CD4-positive, alpha-beta T cell (primary cell): Measurements from ENCODE around the gene TRAPPC3. TPM values are rescaled to one million over a fixed set of nuclear protein-coding genes. Genes with fewer than 3 reads are reported as not detected.

ENCODE experiments used
- ATAC-seq: fragments of 200-7000 bp; cut with Tn5 transposase; one replicate; pipeline ENCODE4 v1.10.0; 2022; ENCODE audit warnings: mild to moderate bottlenecking; ENCODE audit not compliant: poor library complexity
- CTCF ChIA-PET: fragments of 350-600 bp; sonication (Branson Sonifier 250); formaldehyde crosslinking; loops from one replicate; lab custom pipeline; 2021; ENCODE audit warnings: antibody characterized with exemption, inconsistent platforms; lab: Charles Lee
- POLR2A ChIA-PET: fragments of 350-600 bp; sonication (Branson Sonifier 250); formaldehyde crosslinking; loops from one replicate; lab custom pipeline; 2021; ENCODE audit warnings: antibody characterized with exemption, inconsistent platforms; lab: Charles Lee
- DNase-seq, 14 experiments: peaks; one replicate each; pipeline ENCODE4 v3.0.0-alpha.2; 2013 to 2020; ENCODE audit warnings: mixed read lengths in 2 of 14
- H3K27ac ChIP-seq, 2 donors: one replicate each; pipeline versions ENCODE4 v1.5.1 to v1.7.0; 2013; ENCODE audit warnings: low read length in 2 of 2, low read depth in 1 of 2, mild to moderate bottlenecking in 1 of 2
- H3K27me3 ChIP-seq, 2 experiments: 1 replicate in 1 of 2; 2 replicates in 1 of 2; pipeline versions ENCODE4 v1.6.1 to v1.7.0; 2013; ENCODE audit warnings: low read length in 2 of 2, control low read depth in 1 of 2, mild to moderate bottlenecking in 1 of 2, moderate library complexity in 1 of 2; ENCODE audit not compliant: insufficient read depth in 2 of 2, control insufficient read depth in 1 of 2
- H3K36me3 ChIP-seq: one replicate; pipeline ENCODE4 v1.6.1; 2013; ENCODE audit warnings: low read length, control low read depth; ENCODE audit not compliant: insufficient read depth
- H3K4me1 ChIP-seq: one replicate; pipeline ENCODE4 v1.6.1; 2013; ENCODE audit warnings: low read length, control low read depth; ENCODE audit not compliant: insufficient read depth
- H3K4me3 ChIP-seq: one replicate; pipeline ENCODE4 v1.5.1; 2013; ENCODE audit warnings: mild to moderate bottlenecking, low read length, moderate library complexity
- H3K9me3 ChIP-seq, 2 experiments: 1 replicate in 1 of 2; 2 replicates in 1 of 2; pipeline versions ENCODE4 v1.6.1 to v1.7.0; 2013; ENCODE audit warnings: low read length in 2 of 2, mild to moderate bottlenecking in 2 of 2, control low read depth in 1 of 2, moderate library complexity in 1 of 2; ENCODE audit not compliant: control insufficient read depth in 1 of 2, insufficient read depth in 1 of 2
- H3K27ac Mint-ChIP-seq: one replicate; pipeline ENCODE4 v1.8.0; 2020; ENCODE audit warnings: mixed read lengths
- H3K27me3 Mint-ChIP-seq: one replicate; pipeline ENCODE4 v1.8.0; 2021; ENCODE audit warnings: mixed read lengths
- H3K36me3 Mint-ChIP-seq: one replicate; pipeline ENCODE4 v1.8.0; 2021; ENCODE audit warnings: low read depth, mixed read lengths
- H3K4me1 Mint-ChIP-seq: one replicate; pipeline ENCODE4 v1.8.0; 2021; ENCODE audit warnings: low read depth, mixed read lengths
- H3K4me3 Mint-ChIP-seq: one replicate; pipeline ENCODE4 v1.8.0; 2020; ENCODE audit warnings: mild to moderate bottlenecking, mixed read lengths
- H3K9me3 Mint-ChIP-seq: one replicate; pipeline ENCODE4 v1.8.0; 2020; ENCODE audit warnings: mixed read lengths
- intact Hi-C, 2 experiments: fragments of 100-400 bp; cut with DNase I in 1 of 2; cut with micrococcal nuclease in 1 of 2; formaldehyde crosslinking; loops; one replicate each; pipeline versions ENCODE4 v1.15.1 to v1.9.0; 2023 to 2025; cut with DNase I, micrococcal nuclease
- total RNA-seq, 174 experiments: library from RNA in 2 of 174; stranded (reverse) in 2 of 174; gene quantifications; one replicate each; pipeline ENCODE4 v1.2.3 and lab custom pipeline; 2021 to 2026
- TF ChIP-seq, protein P1 (sequence below): fragments of 200-600 bp; IDR thresholded peaks from one replicate; pipeline ENCODE4 v1.8.0; 2022; ENCODE audit warnings: antibody characterized with exemption, mild to moderate bottlenecking

Gene TRAPPC3
- total RNA-seq, 2 experiments from 2014 or later = 18.4 to 21.3 TPM

DNA sequence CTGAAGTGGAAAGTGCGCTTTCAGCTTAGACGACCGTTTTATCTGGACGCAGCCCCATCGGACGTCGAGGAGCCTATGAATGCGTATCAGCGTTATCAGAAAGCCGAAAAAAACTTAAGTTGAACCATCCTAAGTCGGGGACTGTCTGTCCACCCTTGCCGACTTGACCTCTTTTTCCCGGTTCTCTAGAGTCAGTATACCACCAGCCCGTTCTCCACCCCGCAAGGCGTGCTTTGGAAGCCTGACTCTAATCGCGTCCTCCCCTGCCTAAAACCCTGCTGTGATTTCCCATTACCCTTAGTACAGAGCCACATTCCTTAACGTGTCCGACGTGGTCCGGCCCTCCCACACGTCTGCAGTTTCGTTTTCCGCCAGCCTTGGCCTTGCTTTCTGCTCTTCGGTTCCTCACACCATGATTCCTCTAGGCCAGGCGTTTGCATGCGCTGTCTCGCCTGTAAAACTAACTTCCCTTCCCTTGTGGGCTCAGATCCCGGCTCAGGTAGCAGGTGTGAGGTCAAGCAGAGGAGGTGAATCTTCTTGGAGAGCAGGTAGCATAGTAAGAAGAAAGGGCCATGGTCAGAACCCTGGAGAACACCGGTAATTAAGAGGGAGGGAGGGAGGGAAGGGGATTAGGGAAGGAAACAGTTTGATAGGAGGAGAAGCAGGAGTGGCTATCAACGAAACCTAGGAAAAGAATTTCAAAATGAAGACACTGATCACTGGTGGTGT lies 59.7 kb downstream of the TRAPPC3 start:
- no peaks in the 10 kb centered on the region for H3K9me3 Mint-ChIP-seq
- H3K36me3 Mint-ChIP-seq = peaks cover 46% of the 10 kb centered on the region
- Histone ChIP-seq H3K4me3 (peak overlapping the region; percentile 95), H3K36me3 (peaks cover 35% of the 10 kb centered on the region), H3K4me1 (peaks cover 46% of the 10 kb centered on the region), H3K27me3 (peaks cover 7 to 12% of the 10 kb centered on the region in 2 experiments), H3K27ac (peak overlapping the region; percentile 73 to 83), H3K9me3 (peaks cover 0 to 7% of the 10 kb centered on the region in 2 experiments)
- POLR2A ChIA-PET = interaction anchor here (1.2 to 1.6 kb wide), 3 partner anchors 71 to 159 kb away, joined by 4 to 9 read pairs (median 5); partner anchors contain the start of genes AGO3 and THRAP3
- H3K4me3 Mint-ChIP-seq = peak overlapping the region; percentile 93
- DNase-seq (peak in 3 of 14 experiments; percentile 31 to 50 (median 43)), ATAC-seq (peak; percentile 4)
- TF ChIP-seq, protein P1, sequence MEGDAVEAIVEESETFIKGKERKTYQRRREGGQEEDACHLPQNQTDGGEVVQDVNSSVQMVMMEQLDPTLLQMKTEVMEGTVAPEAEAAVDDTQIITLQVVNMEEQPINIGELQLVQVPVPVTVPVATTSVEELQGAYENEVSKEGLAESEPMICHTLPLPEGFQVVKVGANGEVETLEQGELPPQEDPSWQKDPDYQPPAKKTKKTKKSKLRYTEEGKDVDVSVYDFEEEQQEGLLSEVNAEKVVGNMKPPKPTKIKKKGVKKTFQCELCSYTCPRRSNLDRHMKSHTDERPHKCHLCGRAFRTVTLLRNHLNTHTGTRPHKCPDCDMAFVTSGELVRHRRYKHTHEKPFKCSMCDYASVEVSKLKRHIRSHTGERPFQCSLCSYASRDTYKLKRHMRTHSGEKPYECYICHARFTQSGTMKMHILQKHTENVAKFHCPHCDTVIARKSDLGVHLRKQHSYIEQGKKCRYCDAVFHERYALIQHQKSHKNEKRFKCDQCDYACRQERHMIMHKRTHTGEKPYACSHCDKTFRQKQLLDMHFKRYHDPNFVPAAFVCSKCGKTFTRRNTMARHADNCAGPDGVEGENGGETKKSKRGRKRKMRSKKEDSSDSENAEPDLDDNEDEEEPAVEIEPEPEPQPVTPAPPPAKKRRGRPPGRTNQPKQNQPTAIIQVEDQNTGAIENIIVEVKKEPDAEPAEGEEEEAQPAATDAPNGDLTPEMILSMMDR = no peak
- peak overlapping the region; percentile 86 for H3K27ac Mint-ChIP-seq
- H3K27me3 Mint-ChIP-seq = peaks cover 16% of the 10 kb centered on the region
- H3K4me1 Mint-ChIP-seq = peaks cover 23% of the 10 kb centered on the region
- intact Hi-C loops = loop anchor here in 1 of 2 experiments (2.0 to 10.0 kb wide), 6 partner anchors 85 to 1773 kb away; partner anchors contain the start of genes AGO1 and STK40
- CTCF ChIA-PET = interaction anchor here (0.6 kb wide), 1 partner anchor 11 kb away, joined by 3 read pairs; no protein-coding TSS in a partner anchor

DNA sequence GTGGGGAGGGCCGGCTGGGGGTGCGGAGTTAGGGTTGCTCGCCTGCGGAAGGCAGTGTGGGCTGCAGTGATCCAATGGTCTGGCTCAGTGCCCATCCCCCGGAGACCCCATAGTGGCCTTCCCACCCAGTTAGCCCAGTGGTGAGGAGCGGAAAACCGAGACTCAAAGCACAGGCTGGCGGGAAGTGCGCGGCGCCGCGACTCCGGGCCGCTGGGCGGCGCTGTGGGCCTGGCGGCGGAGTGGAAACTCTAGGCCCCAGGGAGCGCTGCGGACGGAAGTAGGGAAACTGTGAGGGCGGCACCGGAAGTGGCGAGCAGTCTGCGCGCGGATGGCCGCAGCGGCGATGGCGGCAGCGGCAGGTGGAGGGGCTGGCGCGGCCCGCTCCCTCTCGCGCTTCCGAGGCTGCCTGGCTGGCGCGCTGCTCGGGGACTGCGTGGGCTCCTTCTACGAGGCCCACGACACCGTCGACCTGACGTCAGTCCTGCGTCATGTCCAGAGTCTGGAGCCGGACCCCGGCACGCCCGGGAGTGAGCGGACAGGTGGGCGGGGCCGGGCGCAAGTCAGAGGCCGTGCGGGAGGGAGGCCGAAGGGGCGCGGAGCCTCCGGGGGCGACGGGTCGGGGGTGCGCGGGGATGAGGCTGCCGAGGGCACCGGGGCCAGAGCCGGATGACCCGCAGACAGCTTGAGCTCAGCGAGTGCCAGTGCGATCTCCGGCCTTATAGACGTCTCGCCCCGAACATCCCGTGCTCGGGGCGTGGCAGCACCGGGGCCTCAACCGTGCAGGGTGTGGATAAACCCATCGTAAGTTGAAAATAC lies 60.5 kb downstream of the TRAPPC3 start, which contains the start of gene ADPRS:
ADPRS (plus strand) TSS at position 316 of the 816 bp plus-strand sequence; CDS start at position 329, 13 bp downstream.
- peaks cover 38% of the 10 kb centered on the region for H3K36me3 Mint-ChIP-seq
- CTCF ChIA-PET = interaction anchor here (0.6 kb wide), 2 partner anchors 11 to 61 kb away, joined by 3 read pairs; no protein-coding TSS in a partner anchor
- intact Hi-C loops = loop anchor here in 1 of 2 experiments (1.0 to 10.0 kb wide), 7 partner anchors 61 to 1774 kb away; partner anchors contain the start of genes AGO1, STK40, THRAP3 and TRAPPC3

More for the DNA sequence above, 60.5 kb downstream of the TRAPPC3 start, which contains the start of gene ADPRS:
- Histone ChIP-seq H3K9me3 (peaks cover 0 to 15% of the 10 kb centered on the region in 2 experiments), H3K4me3 (peak within 1 kb of the TSS; percentile 95), H3K27me3 (peaks cover 13 to 14% of the 10 kb centered on the region in 2 experiments), H3K27ac (peak within 1 kb of the TSS; percentile 73 to 83), H3K36me3 (peaks cover 27% of the 10 kb centered on the region), H3K4me1 (peaks cover 54% of the 10 kb centered on the region)
- Mint-ChIP-seq H3K4me1 (peaks cover 23% of the 10 kb centered on the region), H3K27me3 (peaks cover 21% of the 10 kb centered on the region), H3K27ac (peak within 1 kb of the TSS; percentile 86), H3K9me3 (no peaks in the 10 kb centered on the region), H3K4me3 (peak within 1 kb of the TSS; percentile 93)
- ATAC-seq (peak; percentile 88), DNase-seq (peak; percentile 83 to 96 (median 88))
- TF ChIP-seq, protein P1 = peak; percentile 96
- POLR2A ChIA-PET = interaction anchor here (1.2 to 1.6 kb wide), 3 partner anchors 71 to 158 kb away, joined by 4 to 9 read pairs (median 5); partner anchors contain the start of genes AGO3 and THRAP3
